HG03095 (cell line): Measurements from ENCODE around the gene HOOK1.
"Not testable (repeated sequence)": the region's sequence is repeated elsewhere in the genome, so short reads cannot be mapped to it uniquely, and the experiment has no call there.

Source experiments
- ATAC-seq: cut with Tn5 transposase; IDR thresholded peaks from one replicate; pipeline ENCODE4 v1.9.1; 2021; ENCODE audit warnings: moderate library complexity; ENCODE audit not compliant: unreplicated experiment

HOOK1 gene

DNA sequence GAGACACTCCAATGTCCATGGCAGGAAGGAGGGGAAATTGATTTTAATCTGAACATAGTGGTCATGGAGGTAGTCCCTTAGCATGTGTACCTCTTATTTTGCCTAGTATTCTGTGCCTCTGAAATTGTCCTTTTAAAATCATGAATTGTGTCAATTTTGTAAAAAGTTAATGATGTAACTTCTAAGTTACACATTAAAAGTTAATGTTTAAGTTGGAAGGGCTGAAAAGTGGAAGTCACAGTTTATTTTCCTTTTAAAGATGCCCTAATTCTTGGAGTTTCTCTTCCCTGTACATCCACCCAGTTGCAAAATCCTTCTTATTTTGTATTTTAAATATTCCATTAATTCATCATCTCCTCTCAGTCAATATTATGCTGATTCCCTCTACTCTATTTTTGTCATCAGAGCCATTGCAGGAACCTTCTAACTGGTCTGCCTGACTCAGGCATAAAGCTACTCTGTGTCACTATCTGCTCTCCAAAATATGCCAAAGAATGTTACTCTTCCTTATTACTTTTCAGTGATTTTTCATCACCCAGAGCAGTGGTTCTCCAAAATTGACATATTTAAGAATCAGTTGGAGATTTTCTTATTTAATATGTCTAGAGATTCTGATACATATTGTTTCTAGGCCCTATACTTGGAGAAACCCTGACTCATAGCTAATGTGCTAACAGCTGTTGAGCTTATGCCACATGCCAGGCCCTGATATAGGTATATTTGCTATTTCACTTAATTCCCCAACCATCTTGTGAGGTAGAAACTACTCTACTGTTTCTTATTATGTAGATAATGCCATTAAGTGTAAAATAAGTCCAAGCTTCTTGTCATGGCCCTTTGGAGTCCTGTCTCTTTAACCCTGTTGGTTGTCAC is 5.1 kb downstream of the HOOK1 start:
- no peak for ATAC-seq

DNA sequence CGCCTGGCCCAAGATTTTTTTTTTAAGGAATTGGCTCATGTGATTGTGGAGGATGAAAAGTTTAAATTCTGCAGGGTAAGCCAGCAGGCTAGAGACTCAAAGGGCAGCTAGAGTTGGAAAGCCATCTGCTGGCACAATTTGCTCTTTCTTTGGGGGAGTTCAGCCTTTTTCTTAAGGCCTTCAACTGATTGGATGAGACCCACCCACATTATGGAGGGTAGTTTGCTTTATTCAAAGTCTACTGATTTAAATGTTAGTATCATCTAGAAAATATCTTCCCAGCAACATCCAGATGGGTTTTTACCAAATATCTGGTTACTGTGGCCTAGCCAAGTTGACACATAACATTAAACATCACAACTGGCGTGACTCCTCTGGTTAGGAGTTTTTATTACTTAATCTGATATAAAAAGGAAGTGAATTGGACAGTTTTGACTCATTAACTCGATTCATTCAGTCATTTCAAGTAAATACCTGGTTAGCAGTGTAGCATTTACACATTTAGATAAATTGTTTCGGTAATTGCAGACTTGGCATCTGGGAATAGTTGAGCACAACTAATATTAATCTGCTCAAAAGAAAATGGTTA is 12.4 kb downstream of the HOOK1 start:
- ATAC-seq, result no peak

DNA sequence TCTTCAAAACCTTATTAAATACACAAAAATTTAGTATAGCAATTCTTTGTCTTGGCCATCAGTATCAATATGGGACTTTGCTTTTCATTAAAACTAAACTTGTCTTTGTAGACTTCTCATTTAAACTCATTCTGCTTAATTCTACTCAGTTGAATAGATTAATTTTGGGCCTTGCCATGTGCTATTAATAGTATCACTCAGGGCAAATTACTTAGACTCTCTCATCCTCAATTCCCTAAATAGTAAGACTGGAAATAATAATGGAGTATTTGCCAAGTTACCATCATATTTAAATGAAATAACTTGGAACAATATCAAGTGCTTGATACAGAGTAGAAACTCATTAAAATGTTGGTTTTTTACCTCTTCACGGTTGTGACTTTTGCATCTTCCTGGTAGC is 13.4 kb downstream of the HOOK1 start:
- ATAC-seq, result no peak

DNA sequence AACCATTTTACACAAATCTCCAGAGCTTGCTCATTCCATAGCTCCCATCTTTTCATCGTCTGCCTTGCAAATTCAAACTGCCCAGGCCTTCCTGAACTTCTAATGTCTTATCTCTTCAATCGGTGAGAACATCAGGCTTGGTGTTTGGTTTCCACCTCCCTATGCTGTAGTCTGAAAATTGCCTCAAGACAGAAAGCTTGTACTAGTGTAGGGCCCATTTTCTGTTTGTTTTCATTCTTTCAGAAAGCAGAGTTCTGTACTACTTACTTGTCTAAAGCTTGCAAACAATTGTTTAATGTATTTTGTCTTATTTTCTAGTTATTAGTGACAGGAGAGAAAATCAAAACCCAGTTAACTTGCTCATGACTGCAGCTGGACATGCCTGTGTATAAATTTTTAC is 16.8 kb downstream of the HOOK1 start:
- no peak for ATAC-seq

GRCh38 chr1:59833022-59833421 is 18.3 kb downstream of the HOOK1 start:
- ATAC-seq, result no peak

- no peak for ATAC-seq
Measured at GRCh38 chr1:59833991-59834390, 19.2 kb downstream of the HOOK1 start.

DNA sequence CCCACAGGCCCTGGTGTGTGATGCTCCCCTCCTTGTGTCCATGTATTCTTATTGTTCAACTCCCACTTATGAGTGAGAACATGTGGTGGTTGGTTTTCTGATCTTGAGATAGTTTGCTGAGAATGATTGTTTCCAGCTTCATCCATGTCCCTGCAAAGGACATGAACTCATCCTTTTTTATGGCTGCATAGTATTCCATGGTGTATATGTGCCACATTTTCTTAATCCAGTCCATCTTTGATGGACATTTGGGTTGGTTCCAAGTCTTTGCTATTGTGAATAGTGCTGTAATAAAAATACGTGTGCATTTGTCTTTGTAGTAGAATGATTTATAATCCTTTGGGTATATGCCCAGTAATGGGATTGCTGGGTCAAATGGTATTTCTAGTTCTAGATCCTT is 23.1 kb downstream of the HOOK1 start:
- ATAC-seq, result not testable (repeated sequence)

- no peak for ATAC-seq
Measured at GRCh38 chr1:59845091-59845490, 30.3 kb downstream of the HOOK1 start.

GRCh38 chr1:59846209-59846894 is 31.6 kb downstream of the HOOK1 start:
- ATAC-seq, result no peak

DNA sequence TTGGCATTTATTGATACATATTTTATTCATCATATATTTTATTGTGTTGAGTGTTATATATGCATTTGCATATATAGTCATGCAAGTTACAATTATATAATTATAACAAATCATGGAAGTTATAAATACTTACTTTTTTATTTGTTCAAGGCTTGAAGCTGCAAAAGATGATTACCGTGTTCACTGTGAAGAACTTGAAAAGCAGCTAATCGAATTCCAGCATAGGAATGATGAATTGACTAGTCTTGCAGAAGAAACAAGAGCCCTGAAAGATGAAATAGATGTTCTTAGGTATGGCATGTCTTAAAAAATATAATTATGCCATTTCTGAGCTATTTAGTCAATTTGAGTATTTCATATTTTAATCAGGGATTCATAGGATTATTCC is 32.1 kb downstream of the HOOK1 start:
- ATAC-seq, result no peak

- no peak for ATAC-seq
Measured at GRCh38 chr1:59852117-59852516, 37.4 kb downstream of the HOOK1 start.

GRCh38 chr1:59855297-59855696 is 40.5 kb downstream of the HOOK1 start:
- not testable (repeated sequence) for ATAC-seq

DNA sequence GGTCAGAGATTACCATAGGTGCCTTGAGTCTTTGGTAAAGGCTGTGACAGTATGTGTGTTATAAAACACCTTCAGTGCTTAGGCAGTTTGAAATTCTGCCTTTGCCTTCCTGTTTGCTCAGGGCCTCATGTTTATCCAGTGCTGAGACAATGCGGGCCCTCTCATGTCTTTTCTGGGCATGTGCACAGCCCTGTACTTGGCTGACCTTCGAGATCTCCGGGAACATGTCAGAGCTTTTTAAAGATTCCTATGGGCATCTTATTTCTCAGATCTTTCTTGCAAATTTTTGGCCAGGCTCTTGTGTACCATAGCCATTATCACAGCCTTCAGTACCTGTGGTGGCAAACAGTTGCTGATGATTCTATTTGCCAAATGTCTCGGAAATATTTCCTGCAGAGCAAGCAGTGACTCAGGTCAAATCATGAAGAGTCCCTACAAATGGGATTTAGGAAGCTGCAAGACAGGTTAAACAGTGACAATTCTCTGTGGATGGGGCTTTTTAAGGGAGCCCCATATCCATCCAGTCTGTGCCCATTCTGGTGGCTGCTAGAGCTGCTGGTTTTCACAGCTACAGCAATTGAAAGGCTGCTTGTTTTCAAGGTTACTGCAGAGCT is 42.1 kb downstream of the HOOK1 start:
- no peak for ATAC-seq

GRCh38 chr1:59857679-59858354 is 43.1 kb downstream of the HOOK1 start:
- ATAC-seq, result no peak

GRCh38 chr1:59866462-59866861 is 51.7 kb downstream of the HOOK1 start:
- no peak for ATAC-seq

DNA sequence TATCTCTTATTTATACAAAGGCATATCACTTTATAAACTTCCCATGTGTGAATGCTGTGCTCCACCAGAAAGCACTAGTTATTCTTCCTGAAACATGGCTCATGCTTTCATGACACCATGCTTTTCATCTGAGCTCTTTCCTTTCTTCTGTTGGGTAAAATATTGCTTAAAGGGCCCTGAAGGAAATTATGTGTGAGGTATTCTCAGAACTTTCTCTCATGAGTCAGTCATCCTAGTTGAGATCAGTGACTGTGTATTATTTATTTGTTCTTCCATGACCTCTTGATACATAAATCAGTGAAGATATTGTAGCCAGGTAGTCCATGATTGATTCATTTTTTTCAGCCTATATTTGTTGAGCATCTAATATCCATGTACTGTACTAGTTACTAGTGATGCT is 57.0 kb downstream of the HOOK1 start:
- no peak for ATAC-seq

- ATAC-seq, result no peak
Measured at GRCh38 chr1:59877108-59877682, 62.4 kb downstream of the HOOK1 start.

DNA sequence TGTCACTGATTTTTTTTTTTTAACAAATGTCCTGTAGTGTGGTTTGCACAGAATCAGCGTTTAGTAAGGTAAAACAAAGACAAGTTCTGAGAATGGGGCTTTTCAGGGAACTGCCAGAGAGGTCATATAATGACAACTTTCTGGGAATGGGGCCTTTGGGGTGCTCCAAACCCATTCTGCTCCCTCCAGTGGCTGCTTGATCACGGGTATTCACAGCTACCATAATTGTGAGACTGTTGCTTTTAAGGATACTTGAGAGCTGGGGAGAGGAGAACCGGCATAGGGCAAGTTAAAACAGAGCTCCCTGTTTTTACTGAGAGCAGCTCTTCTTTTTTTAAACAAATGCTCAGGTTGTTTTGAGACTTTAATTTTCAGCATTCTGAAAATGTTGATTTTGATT is 63.6 kb downstream of the HOOK1 start:
- no peak for ATAC-seq

GRCh38 chr1:59879574-59879973 is 64.8 kb downstream of the HOOK1 start:
- no peak for ATAC-seq

DNA sequence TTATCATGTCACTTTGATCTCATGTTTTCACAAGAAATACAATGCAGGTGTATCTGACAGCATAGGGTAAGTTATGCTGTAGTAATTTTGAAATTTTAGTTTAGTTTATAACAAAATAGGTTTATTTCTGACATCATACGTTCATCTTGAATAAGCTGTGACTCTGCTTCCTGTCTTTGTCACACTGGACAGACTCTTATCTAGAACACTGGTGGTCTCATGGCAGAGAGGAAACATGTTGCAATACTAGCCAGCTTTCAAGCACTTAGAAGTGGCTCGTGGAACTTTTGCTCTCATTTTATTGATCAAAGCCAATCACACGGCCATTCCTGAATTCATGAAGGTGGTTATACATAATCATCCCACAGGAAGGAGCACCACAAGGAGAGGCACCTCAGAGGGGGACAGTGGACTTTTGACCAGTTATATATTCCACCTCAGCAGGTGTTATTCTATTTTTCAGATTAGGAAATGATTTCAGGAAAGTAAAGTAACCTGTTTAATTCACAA is 65.3 kb downstream of the HOOK1 start:
- ATAC-seq, result no peak
